GM12891 (cell line): ENCODE data around the gene SRCAP.

Experiments
- PAX5 ChIP-seq: IDR thresholded peaks from 2 replicates; pipeline ENCODE4 v1.6.1; 2011; ENCODE audit warnings: low read length, moderate library complexity, mild to moderate bottlenecking; ENCODE audit not compliant: insufficient read depth, severe bottlenecking
- POLR2A ChIP-seq: IDR thresholded peaks from 2 replicates; pipeline ENCODE4 v1.6.1; 2011; ENCODE audit warnings: low read depth, low read length, control low read depth
- POLR2AphosphoS5 ChIP-seq: IDR thresholded peaks from 2 replicates; pipeline ENCODE4 v1.6.1; 2011; ENCODE audit warnings: low read depth, low read length, control low read depth
- SPI1 ChIP-seq: IDR thresholded peaks from 2 replicates; pipeline ENCODE4 v1.6.1; 2011; ENCODE audit warnings: low read depth, low read length, control low read depth

DNA sequence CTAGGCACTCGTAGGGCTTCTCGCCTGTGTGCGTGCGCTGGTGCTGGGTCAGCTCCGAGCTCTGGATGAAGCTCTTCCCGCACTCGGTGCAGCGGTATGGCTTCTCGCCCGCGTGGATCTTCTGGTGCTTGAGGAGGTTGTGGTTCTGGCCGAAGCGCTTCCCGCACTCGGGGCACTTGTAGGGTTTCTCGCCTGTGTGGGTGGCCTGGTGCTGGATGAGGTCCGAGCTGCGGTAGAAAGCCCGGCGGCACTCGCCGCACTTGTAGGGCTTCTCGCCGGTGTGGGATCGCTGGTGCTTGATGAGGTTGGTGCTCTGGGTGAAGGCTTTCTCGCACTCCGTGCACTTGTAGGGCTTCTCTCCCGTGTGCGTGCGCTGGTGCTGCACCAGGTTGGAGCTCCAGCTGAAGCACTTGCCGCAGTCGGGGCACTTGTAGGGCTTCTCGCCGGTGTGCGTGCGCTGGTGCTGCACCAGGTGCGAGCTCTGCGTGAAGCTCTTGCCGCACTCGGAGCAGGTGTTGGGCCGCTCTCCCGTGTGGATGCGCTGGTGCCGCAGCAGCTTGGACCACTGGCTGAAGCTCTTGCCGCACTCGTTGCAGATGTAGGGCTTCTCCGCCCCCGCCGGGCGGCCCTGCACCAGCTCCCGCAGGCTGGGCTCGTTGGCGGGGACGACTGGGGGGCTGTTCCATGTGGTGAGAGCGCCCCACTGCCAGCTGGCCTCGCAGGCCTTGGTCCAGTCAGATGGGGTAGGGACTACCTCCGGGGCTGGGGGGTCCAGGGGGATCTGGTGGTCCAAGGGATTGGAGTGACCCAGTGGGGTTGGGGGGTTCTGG lies 84.5 kb downstream of the SRCAP start:
- TF ChIP-seq POLR2AphosphoS5 = no peak
- TF ChIP-seq POLR2A = no peak
- TF ChIP-seq SPI1 = no peak
- TF ChIP-seq PAX5 = no peak
